GM11168 (cell line): Measurements from ENCODE around the gene SCN1B.
"Not testable (repeated sequence)": the region's sequence is repeated elsewhere in the genome, so short reads cannot be mapped to it uniquely, and the experiment has no call there.

Experiments
- in situ Hi-C: fragments of 300-500 bp; cut with MboI; formaldehyde crosslinking; loops from one replicate; pipeline ENCODE4 v1.12.0; 2022; ENCODE audit warnings: low sequenced_read_pairs; ENCODE audit not compliant: unreplicated experiment

Gene SCN1B

GRCh38 chr19:35000647-35001501 lies 29.4 kb upstream of the SCN1B start:
- in situ Hi-C loops = no loop called here

- in situ Hi-C loops = no loop called here
Measured at GRCh38 chr19:35002037-35002535, 28.2 kb upstream of the SCN1B start.

GRCh38 chr19:35004517-35005255 lies 25.6 kb upstream of the SCN1B start:
- in situ Hi-C loops = no loop called here

GRCh38 chr19:35005256-35005977 lies 24.9 kb upstream of the SCN1B start:
- in situ Hi-C loops = no loop called here

- in situ Hi-C loops = not testable (repeated sequence)
Measured at GRCh38 chr19:35006007-35006341, 24.3 kb upstream of the SCN1B start.

- in situ Hi-C loops = no loop called here
Measured at GRCh38 chr19:35006342-35006998, 23.8 kb upstream of the SCN1B start.

GRCh38 chr19:35006999-35007365 lies 23.3 kb upstream of the SCN1B start:
- in situ Hi-C loops = no loop called here

- in situ Hi-C loops = not testable (repeated sequence)
Measured at GRCh38 chr19:35007427-35007826, 22.8 kb upstream of the SCN1B start.

GRCh38 chr19:35008891-35009341 lies 21.4 kb upstream of the SCN1B start:
- in situ Hi-C loops = no loop called here

GRCh38 chr19:35009424-35010415 lies 20.6 kb upstream of the SCN1B start:
- in situ Hi-C loops = no loop called here

- in situ Hi-C loops = no loop called here
Measured at GRCh38 chr19:35011091-35011689, 19.1 kb upstream of the SCN1B start.

- in situ Hi-C loops = no loop called here
Measured at GRCh38 chr19:35011737-35012682, 18.3 kb upstream of the SCN1B start.

- in situ Hi-C loops = no loop called here
Measured at GRCh38 chr19:35013041-35013819, 17.0 kb upstream of the SCN1B start.

- in situ Hi-C loops = no loop called here
Measured at GRCh38 chr19:35013820-35014754, 16.2 kb upstream of the SCN1B start.

GRCh38 chr19:35014774-35015173 lies 15.5 kb upstream of the SCN1B start:
- in situ Hi-C loops = not testable (repeated sequence)
